ENCODE data around the gene CA9.

DNA sequence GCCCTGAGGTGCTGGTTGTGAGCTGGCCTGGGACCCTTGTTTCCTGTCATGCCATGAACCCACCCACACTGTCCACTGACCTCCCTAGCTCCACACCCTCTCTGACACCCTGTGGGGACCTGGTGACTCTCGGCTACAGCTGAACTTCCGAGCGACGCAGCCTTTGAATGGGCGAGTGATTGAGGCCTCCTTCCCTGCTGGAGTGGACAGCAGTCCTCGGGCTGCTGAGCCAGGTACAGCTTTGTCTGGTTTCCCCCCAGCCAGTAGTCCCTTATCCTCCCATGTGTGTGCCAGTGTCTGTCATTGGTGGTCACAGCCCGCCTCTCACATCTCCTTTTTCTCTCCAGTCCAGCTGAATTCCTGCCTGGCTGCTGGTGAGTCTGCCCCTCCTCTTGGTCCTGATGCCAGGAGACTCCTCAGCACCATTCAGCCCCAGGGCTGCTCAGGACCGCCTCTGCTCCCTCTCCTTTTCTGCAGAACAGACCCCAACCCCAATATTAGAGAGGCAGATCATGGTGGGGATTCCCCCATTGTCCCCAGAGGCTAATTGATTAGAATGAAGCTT lies 6.1 kb downstream of the CA9 start:
- TF ChIP-seq GATA2 (IDR thresholded peaks at IDR 0.05; ENCODE audit: low read depth, low read length) (no peak), GATA3 (IDR thresholded peaks at IDR 0.05; ENCODE audit: low read depth, low read length) (no peak)
